ENCODE data around the gene FAT2. TPM values are rescaled to one million over a fixed set of nuclear protein-coding genes. Genes with fewer than 3 reads are reported as not detected.

Gene FAT2
- total RNA-seq, 2 experiments from 2014 or later = not detected

GRCh38 chr5:151625285-151625684 is 34.2 kb upstream of the FAT2 start:
- DNase-seq (no peak), ATAC-seq (no peak)
- Mint-ChIP-seq H3K27me3 (peaks cover 6% of the 10 kb centered on the region), H3K36me3 (ENCODE audit: low read depth) (no peaks in the 10 kb centered on the region), H3K9me3 (ENCODE audit: low read depth) (no peaks in the 10 kb centered on the region), H3K27ac (no peak overlapping the region), H3K4me1 (no peaks in the 10 kb centered on the region), H3K4me3 (no peak overlapping the region)
- POLR2A ChIA-PET = no interaction called here
- intact Hi-C loops (cut with DNase I, micrococcal nuclease) = no loop called here
- CTCF ChIA-PET = no interaction called here

- H3K4me1 Mint-ChIP-seq = no peaks in the 10 kb centered on the region
- intact Hi-C loops (cut with DNase I, micrococcal nuclease) = no loop called here
- ATAC-seq (no peak), DNase-seq (no peak)
- POLR2A ChIA-PET = no interaction called here
- H3K27ac Mint-ChIP-seq = no peak overlapping the region
- H3K36me3 Mint-ChIP-seq (ENCODE audit: low read depth) = no peaks in the 10 kb centered on the region
- no peak overlapping the region for H3K4me3 Mint-ChIP-seq
- H3K9me3 Mint-ChIP-seq (ENCODE audit: low read depth) = no peaks in the 10 kb centered on the region
- CTCF ChIA-PET = interaction anchor here (1.0 kb wide), 2 partner anchors 20 to 101 kb away, joined by 3 to 4 read pairs; no protein-coding TSS in a partner anchor
- peaks cover 6% of the 10 kb centered on the region for H3K27me3 Mint-ChIP-seq
These were observed 33.3 kb upstream of the FAT2 start for GRCh38 chr5:151624476-151624875.

DNA sequence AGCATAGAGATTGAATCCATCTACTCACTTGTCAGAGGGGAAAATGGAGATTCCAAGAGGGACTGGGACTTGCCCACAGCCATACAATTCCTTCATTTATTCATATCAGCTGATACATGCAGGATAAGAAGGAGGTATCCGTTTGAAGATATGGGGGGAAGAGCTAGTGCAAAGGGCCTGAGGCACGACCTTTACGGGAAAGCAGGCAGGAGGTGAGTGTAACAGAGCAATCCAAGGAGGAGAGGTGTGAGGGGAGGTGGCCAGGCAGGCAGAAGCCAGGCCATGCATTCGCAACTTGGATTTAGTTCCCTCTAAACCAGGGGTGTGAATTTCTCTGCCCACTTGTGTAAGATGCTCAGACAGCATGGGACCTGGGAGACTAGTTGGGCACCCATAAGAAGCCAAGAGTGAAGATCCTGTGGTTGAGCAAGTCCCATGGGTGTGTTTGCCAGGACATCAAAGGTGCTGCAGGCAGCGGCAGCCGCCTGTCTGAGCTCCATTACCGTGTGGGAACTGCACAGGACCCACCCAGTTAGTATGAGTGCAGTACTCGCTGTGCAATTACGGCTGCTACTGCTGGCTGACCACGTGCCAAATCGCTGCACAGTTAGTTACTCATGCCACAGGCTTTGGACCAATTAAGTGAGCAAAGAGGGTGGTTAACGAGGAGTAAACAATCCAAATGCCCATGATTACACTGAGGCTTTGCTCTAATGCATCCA is 31.4 kb upstream of the FAT2 start:
- H3K36me3 Mint-ChIP-seq (ENCODE audit: low read depth) = no peaks in the 10 kb centered on the region
- DNase-seq (no peak), ATAC-seq (no peak)
- H3K4me3 Mint-ChIP-seq = no peak overlapping the region
- peaks cover 6% of the 10 kb centered on the region for H3K27me3 Mint-ChIP-seq
- CTCF ChIA-PET = no interaction called here
- H3K4me1 Mint-ChIP-seq = no peaks in the 10 kb centered on the region
- intact Hi-C loops (cut with DNase I, micrococcal nuclease) = no loop called here
- no peak overlapping the region for H3K27ac Mint-ChIP-seq
- H3K9me3 Mint-ChIP-seq (ENCODE audit: low read depth) = no peaks in the 10 kb centered on the region
- POLR2A ChIA-PET = no interaction called here

DNA sequence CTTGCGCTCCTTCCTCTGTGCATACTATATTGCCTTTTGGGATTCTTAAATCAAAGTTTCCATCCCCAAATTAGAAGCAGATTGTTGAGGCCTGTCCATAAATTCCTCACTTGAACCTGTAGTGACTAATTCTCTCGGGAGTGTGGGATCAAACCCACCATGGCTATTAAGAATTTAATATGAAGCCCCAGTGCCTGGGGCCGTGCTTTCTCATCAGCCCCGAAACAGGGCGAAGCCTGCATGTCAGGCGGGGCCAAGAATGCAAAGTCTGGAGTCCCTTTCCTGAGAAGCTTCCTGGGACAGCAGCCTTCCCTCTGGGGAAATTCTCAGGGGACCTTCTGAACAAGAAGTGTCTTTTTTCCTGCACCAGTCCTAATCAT is 29.3 kb upstream of the FAT2 start:
- H3K36me3 Mint-ChIP-seq (ENCODE audit: low read depth) = no peaks in the 10 kb centered on the region
- peaks cover 6% of the 10 kb centered on the region for H3K27me3 Mint-ChIP-seq
- no peak overlapping the region for H3K4me3 Mint-ChIP-seq
- no peak for ATAC-seq
- ChIA-PET POLR2A (no interaction called here), CTCF (no interaction called here)
- H3K9me3 Mint-ChIP-seq (ENCODE audit: low read depth) = no peaks in the 10 kb centered on the region
- DNase-seq = no peak
- H3K4me1 Mint-ChIP-seq = peaks cover 7% of the 10 kb centered on the region
- no peak overlapping the region for H3K27ac Mint-ChIP-seq
- intact Hi-C loops (cut with DNase I, micrococcal nuclease) = no loop called here

DNA sequence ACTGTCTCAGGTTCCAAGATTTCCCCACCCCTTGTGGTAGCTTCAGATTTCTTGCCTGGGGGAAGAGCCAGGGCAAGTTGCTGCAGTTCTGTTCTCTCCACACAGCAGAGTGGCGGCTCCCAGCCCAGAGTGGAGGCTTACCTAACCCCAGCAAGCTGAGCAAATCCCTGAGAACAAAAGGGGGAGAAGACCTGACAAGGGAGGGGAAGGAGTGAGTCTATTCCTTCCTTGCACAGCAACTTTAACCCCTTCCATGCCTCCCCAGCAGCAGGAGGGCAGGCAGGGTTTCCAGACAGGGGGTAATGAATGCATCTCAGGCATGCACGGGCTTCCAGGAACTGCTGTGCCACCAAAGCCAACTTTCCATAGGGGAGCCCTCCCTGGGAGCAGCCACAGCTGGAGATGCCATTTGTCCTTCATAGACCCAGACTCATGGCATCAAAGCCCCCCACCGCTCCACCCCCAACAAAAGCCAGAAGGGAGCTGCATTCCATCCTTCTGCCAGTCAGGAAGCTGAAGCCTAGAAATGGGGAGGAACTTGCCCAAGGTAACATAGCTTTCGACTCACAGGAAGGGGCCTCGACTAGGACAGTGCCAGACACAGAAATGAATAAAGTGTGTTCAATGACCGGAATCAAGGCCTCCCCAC is 28.8 kb upstream of the FAT2 start:
- CTCF ChIA-PET = interaction anchor here (0.8 to 1.2 kb wide), 3 partner anchors 18 to 32 kb away, joined by 3 to 8 read pairs (median 5); no protein-coding TSS in a partner anchor

GRCh38 chr5:151618907-151619306 is 27.8 kb upstream of the FAT2 start:
- no peaks in the 10 kb centered on the region for H3K36me3 Mint-ChIP-seq (ENCODE audit: low read depth)
- ChIA-PET CTCF (interaction anchor here (0.6 to 1.2 kb wide), 2 partner anchors 19 kb away, joined by 3 read pairs; no protein-coding TSS in a partner anchor), POLR2A (no interaction called here)
- DNase-seq (no peak), ATAC-seq (no peak)
- no peak overlapping the region for H3K27ac Mint-ChIP-seq
- intact Hi-C loops (cut with DNase I, micrococcal nuclease) = no loop called here
- H3K9me3 Mint-ChIP-seq (ENCODE audit: low read depth) = no peaks in the 10 kb centered on the region
- peaks cover 6% of the 10 kb centered on the region for H3K27me3 Mint-ChIP-seq
- peaks cover 21% of the 10 kb centered on the region for H3K4me1 Mint-ChIP-seq
- no peak overlapping the region for H3K4me3 Mint-ChIP-seq

More for the DNA sequence above, 28.8 kb upstream of the FAT2 start:
- DNase-seq (no peak), ATAC-seq (no peak)
- no peaks in the 10 kb centered on the region for H3K9me3 Mint-ChIP-seq (ENCODE audit: low read depth)
- POLR2A ChIA-PET = no interaction called here
- H3K4me1 Mint-ChIP-seq = peaks cover 12% of the 10 kb centered on the region
- H3K4me3 Mint-ChIP-seq = no peak overlapping the region
- peaks cover 6% of the 10 kb centered on the region for H3K27me3 Mint-ChIP-seq
- H3K36me3 Mint-ChIP-seq (ENCODE audit: low read depth) = no peaks in the 10 kb centered on the region
- intact Hi-C loops (cut with DNase I, micrococcal nuclease) = no loop called here
- H3K27ac Mint-ChIP-seq = no peak overlapping the region

DNA sequence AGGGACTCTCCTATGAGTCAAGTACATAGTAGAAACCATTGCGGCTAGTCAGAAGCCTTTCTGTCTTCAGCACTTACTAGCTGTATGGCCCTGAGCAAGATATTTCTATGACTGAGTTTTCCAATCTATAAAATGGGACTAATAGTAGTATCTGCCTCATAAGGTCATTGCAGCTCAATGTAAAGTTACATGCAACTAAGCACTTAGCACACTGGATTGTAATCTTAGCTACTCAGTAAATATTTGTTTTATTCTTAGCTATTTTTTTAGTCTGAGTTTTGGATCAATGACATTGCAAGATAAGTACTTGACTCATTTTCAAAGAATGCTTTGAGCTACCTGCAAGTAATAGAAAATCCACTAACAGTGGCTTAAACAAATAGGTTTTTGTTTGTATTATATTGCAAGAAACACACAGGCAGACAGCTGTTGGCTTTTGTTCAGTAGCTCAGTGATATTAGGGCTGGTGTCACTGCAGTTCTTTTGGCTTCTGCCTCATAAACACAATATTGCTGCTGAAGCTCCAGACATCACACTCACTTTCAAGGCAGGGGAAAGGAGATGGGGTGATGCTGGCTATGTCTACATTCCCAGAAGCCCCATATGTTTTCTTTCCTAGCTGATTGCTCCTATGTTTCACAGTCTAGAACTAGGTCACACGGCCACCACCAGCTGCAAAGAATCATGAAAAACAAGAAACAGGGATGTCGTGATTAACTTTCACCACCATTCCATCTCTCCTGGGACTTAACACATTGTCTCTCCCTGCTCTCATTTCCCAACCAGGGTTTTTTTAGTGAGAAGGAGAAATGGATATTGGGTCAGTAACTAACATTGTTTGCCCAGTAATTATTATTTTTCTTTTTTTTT is 26.9 kb upstream of the FAT2 start:
- ChIA-PET POLR2A (no interaction called here), CTCF (interaction anchor here (0.6 to 1.4 kb wide), 3 partner anchors 18 to 1025 kb away, joined by 3 to 7 read pairs (median 3); no protein-coding TSS in a partner anchor)
- Mint-ChIP-seq H3K4me1 (peaks cover 29% of the 10 kb centered on the region), H3K27me3 (peaks cover 6% of the 10 kb centered on the region), H3K4me3 (no peak overlapping the region), H3K9me3 (ENCODE audit: low read depth) (no peaks in the 10 kb centered on the region), H3K27ac (no peak overlapping the region), H3K36me3 (ENCODE audit: low read depth) (no peaks in the 10 kb centered on the region)
- intact Hi-C loops (cut with DNase I, micrococcal nuclease) = no loop called here
- DNase-seq (no peak), ATAC-seq (no peak)

DNA sequence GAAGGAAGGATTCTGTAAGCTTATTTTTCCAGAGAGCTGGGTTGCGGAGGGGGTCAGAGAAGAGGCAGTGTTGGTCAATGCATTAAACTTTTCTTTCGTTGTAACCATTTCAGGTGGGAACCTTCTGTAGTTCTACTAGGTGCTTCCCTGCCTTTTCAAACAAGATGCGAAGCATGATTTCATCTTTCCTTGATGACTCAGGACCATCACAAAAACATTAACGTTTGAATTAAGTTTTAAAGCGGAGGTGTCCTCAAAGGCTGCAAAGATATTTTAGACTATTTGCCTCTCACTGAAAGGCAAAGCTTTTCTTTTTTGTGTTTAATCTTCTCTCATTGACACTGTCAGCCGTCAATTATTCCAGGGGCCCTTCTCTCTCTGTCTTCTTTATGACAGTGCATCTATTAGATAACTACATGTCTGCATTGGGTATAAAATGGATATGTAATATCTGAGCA is 26.3 kb upstream of the FAT2 start:
- peaks cover 6% of the 10 kb centered on the region for H3K27me3 Mint-ChIP-seq
- intact Hi-C loops (cut with DNase I, micrococcal nuclease) = no loop called here
- peaks cover 36% of the 10 kb centered on the region for H3K4me1 Mint-ChIP-seq
- ChIA-PET CTCF (interaction anchor here (0.6 to 1.4 kb wide), 2 partner anchors 35 to 1024 kb away, joined by 3 to 7 read pairs; no protein-coding TSS in a partner anchor), POLR2A (no interaction called here)
- H3K36me3 Mint-ChIP-seq (ENCODE audit: low read depth) = no peaks in the 10 kb centered on the region
- no peak overlapping the region for H3K4me3 Mint-ChIP-seq
- no peak for ATAC-seq
- no peaks in the 10 kb centered on the region for H3K9me3 Mint-ChIP-seq (ENCODE audit: low read depth)
- H3K27ac Mint-ChIP-seq = no peak overlapping the region
- no peak for DNase-seq

- Mint-ChIP-seq H3K27me3 (no peaks in the 10 kb centered on the region), H3K9me3 (ENCODE audit: low read depth) (no peaks in the 10 kb centered on the region), H3K27ac (peak overlapping the region; percentile 24), H3K4me3 (no peak overlapping the region), H3K36me3 (ENCODE audit: low read depth) (no peaks in the 10 kb centered on the region), H3K4me1 (peaks cover 46% of the 10 kb centered on the region)
- ChIA-PET POLR2A (no interaction called here), CTCF (interaction anchor here (0.6 to 3.3 kb wide), 2 partner anchors 36 to 529 kb away, joined by 3 to 20 read pairs; no protein-coding TSS in a partner anchor)
- DNase-seq (peak; percentile 59), ATAC-seq (peak; percentile 69)
- intact Hi-C loops (cut with DNase I, micrococcal nuclease) = no loop called here
These were observed 24.3 kb upstream of the FAT2 start for GRCh38 chr5:151615431-151615830.

- H3K36me3 Mint-ChIP-seq (ENCODE audit: low read depth) = no peaks in the 10 kb centered on the region
- ATAC-seq (no peak), DNase-seq (no peak)
- peak overlapping the region; percentile 0 for H3K27ac Mint-ChIP-seq
- intact Hi-C loops (cut with DNase I, micrococcal nuclease) = loop anchor here in 1 of 2 experiments (5.0 kb wide), 1 partner anchor 47 kb away; no protein-coding TSS in a partner anchor
- H3K4me3 Mint-ChIP-seq = no peak overlapping the region
- CTCF ChIA-PET = interaction anchor here (3.3 kb wide), 1 partner anchor 37 kb away, joined by 20 read pairs; no protein-coding TSS in a partner anchor
- POLR2A ChIA-PET = no interaction called here
- H3K4me1 Mint-ChIP-seq = peaks cover 46% of the 10 kb centered on the region
- no peaks in the 10 kb centered on the region for H3K27me3 Mint-ChIP-seq
- H3K9me3 Mint-ChIP-seq (ENCODE audit: low read depth) = no peaks in the 10 kb centered on the region
These were observed 23.4 kb upstream of the FAT2 start for GRCh38 chr5:151614565-151614964.

DNA sequence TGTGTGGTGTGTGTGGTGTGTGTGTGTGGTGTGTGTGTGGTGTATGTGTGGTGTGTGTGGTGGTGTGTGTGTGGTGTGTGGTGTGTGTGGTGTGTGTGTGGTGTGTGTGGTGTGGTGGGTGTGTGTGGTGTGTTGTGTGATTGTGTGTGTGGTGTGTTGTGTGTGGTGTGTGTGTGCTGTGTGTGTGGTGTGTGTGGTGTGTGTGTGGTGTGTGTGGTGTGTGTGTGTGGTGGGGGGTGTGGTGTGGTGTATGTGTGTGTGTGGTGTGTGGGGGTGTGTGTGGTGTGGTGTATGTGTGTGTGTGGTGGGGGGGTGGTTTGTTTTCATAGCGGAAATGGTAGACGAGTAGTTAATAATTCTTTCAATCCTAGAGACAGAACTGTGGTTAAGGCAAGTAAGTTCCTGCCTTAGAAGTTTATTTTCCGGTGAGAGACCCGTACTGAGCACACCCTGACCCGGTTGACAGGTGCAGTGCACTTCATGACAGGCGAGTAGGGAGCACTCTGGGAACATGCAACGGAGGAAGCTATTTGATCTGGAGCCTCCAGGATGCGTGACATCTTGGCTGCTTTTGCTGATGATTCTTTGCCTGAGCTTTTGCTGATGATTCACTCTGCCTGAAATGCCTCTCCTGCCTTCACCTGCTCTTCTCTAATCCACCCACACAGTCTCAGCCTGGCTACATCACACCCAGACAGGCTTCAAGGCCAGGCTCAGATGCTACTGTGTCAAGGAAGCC is 21.7 kb upstream of the FAT2 start:
- peak; percentile 83 for ATAC-seq
- intact Hi-C loops (cut with DNase I, micrococcal nuclease) = loop anchor here (1.0 to 5.0 kb wide), 3 partner anchors 39 to 46 kb away; no protein-coding TSS in a partner anchor
- Mint-ChIP-seq H3K9me3 (ENCODE audit: low read depth) (no peaks in the 10 kb centered on the region), H3K27ac (peak overlapping the region; percentile 83), H3K36me3 (ENCODE audit: low read depth) (no peaks in the 10 kb centered on the region), H3K4me1 (peaks cover 46% of the 10 kb centered on the region), H3K27me3 (no peaks in the 10 kb centered on the region), H3K4me3 (peak overlapping the region; percentile 43)
- DNase-seq = peak; percentile 80
- POLR2A ChIA-PET = no interaction called here
- CTCF ChIA-PET = interaction anchor here (0.6 to 3.3 kb wide), 2 partner anchors 39 to 165 kb away, joined by 3 to 20 read pairs; no protein-coding TSS in a partner anchor
